Esophagus squamous epithelium (tissue), 4 donors: ENCODE measurements around the gene CNDP2.

Experiments
- POLR2A ChIP-seq, 4 donors: fragments of 450-650 bp; IDR thresholded peaks; one replicate each; pipeline ENCODE4 v1.6.1; 2017; ENCODE audit warnings: antibody characterized with exemption in 4 of 4, mild to moderate bottlenecking in 4 of 4, moderate library complexity in 3 of 4
- TF ChIP-seq, protein P1 (sequence below), 6 experiments: fragments of 450-650 bp in 4 of 6; fragments of 200-600 bp in 2 of 6; sonication (generic) in 2 of 6; IDR thresholded peaks; one replicate each; pipeline ENCODE4 v1.5.1; 2016 to 2019; ENCODE audit warnings: antibody characterized with exemption in 6 of 6, mild to moderate bottlenecking in 4 of 6, moderate library complexity in 4 of 6

DNA sequence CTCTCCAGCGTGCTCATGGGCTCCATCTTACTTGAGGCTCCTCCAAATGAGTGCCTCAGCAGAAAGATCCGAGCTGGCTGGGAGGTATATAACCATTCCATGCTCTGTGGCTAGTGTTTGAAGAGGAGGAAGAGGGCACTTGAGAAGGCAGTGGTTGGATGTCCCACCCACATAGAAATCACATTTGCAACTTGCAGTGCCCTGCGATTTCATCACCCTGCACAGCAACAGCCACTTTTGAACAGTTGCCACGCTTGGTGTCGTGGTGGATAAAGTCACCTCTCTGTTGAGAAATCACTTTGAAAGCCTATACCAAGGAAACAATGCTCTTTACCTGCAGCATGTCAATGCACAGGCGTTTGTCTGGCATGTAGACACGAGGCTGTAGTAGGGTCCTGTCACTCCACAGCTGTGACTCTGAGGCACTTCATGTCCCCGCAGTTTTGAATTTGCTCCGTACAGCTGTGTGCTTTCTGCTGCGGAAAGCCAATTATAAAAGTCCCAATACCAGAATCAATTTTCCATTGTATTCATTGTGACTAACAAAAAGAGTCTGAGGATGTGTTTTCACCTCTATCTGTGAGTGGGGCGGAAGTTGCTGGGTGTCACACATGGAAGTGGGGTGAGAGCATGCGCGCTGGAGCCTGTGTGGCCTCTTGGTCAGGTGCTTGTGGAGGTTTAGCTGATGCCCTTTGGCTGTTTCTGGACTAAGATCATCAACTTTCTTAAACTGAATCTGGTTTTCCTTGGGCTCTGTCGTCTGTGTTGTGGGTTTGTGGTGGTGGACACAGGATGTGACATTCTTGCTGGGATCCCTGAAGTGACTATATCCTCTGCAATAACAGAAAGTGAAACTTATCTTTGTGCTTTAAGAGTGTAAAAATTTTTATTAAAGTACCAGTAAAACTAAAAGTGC is 2.8 kb downstream of the CNDP2 start:
- TF ChIP-seq, protein P1, sequence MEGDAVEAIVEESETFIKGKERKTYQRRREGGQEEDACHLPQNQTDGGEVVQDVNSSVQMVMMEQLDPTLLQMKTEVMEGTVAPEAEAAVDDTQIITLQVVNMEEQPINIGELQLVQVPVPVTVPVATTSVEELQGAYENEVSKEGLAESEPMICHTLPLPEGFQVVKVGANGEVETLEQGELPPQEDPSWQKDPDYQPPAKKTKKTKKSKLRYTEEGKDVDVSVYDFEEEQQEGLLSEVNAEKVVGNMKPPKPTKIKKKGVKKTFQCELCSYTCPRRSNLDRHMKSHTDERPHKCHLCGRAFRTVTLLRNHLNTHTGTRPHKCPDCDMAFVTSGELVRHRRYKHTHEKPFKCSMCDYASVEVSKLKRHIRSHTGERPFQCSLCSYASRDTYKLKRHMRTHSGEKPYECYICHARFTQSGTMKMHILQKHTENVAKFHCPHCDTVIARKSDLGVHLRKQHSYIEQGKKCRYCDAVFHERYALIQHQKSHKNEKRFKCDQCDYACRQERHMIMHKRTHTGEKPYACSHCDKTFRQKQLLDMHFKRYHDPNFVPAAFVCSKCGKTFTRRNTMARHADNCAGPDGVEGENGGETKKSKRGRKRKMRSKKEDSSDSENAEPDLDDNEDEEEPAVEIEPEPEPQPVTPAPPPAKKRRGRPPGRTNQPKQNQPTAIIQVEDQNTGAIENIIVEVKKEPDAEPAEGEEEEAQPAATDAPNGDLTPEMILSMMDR (IDR thresholded peaks at IDR 0.05) = no peak
- no peak for TF ChIP-seq POLR2A (IDR thresholded peaks at IDR 0.05)
